Stimulated activated CD4-positive, alpha-beta T cell treated with anti-CD3 and anti-CD28 coated beads, TNF-alpha, amount 100 ng/mL, for 48 hours (primary cell): ENCODE results near the gene SLFNL1.
A peak's percentile ranks its signal among the peaks of the same experiment; 100 is the strongest.

Experiments used
- DNase-seq, 3 donors: peaks; one replicate each; pipeline ENCODE4 v3.0.0-alpha.2; 2020; ENCODE audit warnings: low read depth in 3 of 3

The SLFNL1 gene

DNA sequence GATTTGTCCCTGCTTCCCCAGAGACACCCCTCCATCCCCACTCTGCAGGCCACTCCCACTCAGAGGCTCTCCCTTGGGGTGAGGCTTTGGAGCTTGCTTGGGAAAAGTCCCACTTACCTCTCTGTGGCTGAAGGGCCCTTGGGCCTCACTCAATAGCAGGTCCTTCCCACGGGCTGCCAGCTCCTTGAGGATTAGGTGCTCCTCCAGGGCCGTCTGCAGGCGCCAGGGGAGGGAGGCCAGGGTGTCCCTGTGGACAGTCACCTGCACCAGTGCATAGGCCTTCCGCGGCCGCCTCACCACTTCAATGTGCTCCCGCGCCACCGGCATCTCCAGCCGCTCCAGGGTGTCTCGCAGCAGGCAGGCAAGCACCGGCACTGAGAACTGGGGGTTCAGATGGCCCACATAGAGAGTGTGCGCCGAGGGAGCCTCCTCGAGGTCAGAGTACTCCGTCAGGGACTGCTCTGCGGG lies 1.4 kb downstream of the SLFNL1 start:
- no peak for DNase-seq

DNA sequence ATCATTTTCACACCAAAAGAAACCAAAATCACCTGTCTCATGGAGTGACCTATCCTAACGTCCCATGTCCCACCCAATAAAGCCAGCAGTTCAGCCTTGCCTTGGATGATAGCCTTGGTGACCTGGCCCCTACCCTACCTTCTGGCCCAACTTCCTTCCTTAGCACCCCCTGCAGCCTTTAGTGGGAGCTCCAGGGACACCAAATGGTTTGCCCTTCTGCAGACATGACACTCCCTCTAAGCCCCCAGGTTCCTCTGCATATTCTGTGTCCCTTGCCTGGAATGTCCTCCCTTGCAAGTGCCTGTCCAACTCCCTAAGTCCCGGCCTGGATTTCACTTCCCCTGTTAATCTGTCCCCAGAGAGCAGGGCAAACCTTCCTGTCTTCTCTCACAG lies 2.2 kb downstream of the SLFNL1 start:
- DNase-seq = no peak

DNA sequence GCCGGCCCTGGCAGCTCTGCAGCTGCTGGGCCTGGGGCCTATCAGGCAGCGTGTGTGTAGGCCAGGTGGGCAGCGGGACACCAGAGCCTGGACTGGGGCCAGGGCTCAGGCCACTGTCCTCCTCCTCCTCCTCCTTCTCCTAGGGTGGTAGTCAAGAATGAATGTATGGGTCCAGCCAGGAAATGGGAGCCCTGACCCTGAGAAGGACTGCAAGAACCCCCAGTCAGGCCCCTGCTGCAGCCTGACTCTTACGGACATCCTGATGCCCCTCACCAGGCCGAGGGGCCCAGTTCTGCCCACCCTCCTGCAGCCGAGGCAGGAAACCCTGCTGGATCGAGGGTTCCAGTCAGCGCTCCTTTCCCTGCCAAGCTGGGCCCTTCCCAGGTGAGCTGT lies 3.5 kb downstream of the SLFNL1 start:
- DNase-seq = no peak

DNA sequence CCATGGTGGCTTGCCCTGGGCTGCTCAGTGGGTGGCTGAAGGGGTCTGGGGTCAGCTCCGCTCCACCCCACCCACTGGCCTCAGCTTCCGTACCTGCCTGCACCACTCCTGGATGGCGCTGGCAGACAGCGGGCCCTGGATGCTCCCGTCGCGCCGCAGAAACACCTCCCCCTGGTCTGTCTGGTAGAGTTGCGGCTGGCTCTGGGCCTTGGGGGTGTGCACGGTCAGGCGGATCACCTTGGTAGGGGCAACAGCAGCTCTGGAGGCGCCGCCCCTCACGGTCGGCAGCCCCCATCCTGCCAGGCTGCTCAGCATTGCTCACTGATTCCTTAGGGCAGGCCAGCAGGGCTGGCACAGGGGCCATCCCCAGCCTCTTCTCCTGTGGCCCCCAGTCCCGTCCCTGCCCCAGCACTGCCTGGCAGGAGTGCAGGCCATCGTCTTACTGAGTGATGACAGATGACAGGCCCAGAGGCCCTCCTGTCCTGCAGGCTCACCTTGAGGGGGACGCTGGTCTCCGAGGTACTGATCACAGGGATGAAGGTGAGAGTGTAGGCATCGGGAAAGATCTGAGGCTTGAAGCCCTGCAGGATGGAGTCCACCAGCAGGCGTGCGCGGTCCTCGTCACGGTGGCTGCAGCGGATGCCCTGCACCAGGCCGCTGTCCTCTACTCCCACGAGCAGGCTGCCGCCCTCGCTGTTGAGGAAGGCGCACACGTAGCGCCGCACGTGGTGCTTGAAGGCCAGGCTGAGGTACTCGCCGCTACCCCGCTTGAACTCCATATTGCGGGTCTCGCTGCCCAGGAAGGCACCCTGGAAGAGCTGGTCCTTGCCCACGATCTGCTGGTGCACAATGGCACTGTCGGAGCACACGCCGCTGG lies 4.1 kb downstream of the SLFNL1 start:
- DNase-seq = no peak

DNA sequence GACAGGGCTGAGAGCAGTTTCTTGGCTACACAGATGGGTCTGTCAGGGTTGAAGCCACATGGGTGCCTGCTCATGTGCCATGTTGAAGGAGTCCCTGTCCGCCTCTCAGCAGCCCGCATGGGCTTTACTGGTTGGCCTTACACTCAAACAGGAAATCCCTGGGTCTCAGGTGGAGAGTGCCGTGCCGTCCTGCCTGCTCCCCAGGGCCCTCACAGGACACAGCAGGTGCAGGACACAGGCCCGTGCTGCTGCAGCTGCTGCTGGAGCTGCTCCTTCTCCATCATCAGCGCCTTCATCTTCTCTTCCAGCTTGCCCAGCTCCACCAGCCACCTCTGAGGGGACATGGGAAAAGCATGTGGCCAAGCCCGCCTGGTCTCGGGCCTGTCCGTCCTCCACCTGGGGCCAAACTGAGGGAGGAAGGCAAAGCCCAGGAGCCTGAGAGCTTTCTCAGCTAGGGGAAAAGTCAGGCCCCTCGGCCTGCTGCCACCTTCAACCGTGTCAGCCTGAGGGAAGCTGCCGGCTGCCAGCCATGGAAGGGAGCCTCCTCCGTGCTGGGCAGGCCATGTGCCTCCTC lies 5.5 kb downstream of the SLFNL1 start:
- no peak for DNase-seq

DNA sequence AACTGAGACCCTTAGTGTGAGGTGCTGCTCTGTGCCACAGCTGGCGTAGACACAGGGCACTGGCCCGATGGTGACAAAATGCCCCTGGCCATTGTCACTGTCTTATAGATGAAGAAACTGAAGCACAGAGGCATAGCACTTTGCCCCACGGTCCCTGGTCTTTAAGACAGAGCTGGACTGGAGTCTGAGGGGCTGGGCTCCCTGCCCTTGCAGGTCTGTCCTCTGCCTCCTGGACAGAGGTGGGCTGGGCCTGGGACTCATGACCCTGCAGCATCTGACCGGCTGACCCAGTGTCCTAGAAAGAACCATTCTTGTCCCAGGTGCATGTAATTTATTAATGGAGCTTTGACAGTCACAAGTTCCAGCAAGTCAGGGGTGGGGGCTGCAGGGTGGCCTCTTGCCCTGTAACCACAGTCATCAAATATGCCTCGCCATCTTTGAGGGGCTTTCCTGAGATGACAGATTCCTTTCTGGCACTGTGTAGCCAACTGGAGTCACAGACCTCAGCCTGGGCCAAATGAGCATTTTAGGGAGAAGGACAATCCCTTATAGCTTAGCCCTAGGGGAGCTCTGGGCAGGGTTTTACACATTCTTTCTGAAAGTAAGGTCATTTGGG lies 6.1 kb downstream of the SLFNL1 start:
- no peak for DNase-seq

DNA sequence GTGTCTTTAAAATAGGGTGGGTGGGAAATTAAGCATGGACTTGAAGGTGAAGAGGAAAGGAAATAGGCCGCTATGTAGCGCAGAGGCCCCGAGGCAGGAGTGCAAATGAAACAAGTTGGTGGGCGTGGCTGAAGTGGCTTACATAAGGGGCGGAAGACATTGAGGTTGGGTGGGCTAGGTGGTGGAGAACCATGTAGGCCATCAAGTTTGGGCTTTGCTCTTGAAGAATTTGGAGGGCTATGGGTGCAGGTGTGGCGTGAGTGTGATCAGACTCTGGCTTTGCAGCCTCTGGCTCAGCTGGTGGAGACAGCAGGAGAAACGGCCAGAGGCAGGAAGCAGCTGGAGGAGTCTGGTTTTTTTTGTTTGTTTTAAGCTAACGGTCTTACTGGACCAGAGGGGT lies 6.7 kb downstream of the SLFNL1 start:
- DNase-seq = no peak

DNA sequence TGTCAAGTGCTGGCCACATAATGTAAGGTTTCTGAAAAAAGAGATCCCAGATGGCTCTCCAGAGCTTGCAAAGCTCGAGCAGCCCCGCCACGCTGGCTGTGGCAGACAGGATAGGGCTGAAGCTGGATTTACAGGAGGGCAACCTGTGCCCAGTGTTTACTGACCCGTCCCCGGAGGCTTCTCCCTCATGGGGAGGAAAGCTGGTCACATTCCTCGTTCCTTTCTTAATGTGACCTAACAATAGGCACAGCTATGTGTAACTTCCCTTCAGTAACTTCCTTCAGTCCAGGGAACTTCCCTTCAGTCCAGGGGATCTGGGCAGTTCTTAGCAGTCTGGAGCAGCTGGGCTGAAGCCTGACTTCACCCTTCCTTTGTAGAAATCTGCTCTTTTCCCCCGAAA lies 7.7 kb downstream of the SLFNL1 start:
- DNase-seq = no peak

DNA sequence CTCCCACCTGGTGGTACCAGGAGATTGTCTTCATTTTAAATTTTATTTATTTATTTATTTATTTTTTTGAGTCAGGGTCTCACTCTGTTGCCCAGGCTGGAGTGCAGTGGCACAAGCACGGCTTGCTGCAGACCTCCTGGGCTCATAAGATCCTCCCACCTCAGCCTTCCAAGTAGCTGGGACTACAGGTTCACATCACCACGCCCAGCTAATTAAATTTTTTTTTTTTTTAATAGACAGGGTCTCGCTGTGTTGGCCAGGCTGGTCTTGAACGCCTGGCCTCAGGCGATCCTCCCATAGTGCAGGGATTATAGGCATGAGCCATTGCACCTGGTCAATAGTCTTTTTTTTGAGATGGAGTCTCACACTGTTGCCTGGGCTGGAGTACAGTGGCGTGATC lies 8.5 kb downstream of the SLFNL1 start:
- DNase-seq = no peak

DNA sequence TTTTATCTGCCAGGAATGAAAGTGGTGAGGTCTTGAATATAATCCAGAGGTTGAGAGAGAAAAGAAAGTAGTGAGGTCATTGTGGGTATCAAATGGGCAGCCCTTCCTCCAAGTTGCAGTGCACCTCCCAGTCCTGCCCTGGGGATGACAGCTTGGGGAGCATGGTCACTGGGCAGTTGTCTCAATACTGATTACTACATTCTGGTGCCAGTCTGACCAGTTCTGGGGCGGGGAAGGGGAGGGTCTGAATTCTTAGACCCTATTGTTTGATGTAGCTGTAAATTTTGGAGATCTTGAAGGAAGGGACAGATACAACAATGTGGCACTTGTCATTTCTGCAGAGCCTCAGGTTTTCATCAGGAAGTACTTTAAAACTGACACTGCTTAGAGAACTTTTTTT lies 11.2 kb downstream of the SLFNL1 start:
- DNase-seq = no peak

DNA sequence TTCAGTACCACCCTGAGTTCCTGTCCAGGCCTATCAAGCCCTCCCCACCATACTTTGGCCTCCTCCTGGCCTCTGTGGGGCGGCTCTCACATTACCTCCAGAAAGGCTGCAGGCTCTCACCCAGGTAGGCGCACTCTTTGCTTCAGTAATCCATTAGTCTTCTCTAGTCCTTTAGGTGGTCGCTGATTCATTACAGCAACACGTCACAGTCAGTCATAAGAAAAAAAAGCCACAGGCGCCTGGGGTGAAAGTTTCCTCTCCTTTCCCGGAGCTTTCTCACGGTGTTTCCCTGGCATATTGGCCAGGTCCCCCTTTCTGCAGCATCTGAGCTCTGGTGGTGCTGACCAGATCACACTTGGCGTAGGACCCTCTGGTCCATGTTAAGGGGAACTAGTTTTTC lies 12.1 kb downstream of the SLFNL1 start:
- DNase-seq = no peak

DNA sequence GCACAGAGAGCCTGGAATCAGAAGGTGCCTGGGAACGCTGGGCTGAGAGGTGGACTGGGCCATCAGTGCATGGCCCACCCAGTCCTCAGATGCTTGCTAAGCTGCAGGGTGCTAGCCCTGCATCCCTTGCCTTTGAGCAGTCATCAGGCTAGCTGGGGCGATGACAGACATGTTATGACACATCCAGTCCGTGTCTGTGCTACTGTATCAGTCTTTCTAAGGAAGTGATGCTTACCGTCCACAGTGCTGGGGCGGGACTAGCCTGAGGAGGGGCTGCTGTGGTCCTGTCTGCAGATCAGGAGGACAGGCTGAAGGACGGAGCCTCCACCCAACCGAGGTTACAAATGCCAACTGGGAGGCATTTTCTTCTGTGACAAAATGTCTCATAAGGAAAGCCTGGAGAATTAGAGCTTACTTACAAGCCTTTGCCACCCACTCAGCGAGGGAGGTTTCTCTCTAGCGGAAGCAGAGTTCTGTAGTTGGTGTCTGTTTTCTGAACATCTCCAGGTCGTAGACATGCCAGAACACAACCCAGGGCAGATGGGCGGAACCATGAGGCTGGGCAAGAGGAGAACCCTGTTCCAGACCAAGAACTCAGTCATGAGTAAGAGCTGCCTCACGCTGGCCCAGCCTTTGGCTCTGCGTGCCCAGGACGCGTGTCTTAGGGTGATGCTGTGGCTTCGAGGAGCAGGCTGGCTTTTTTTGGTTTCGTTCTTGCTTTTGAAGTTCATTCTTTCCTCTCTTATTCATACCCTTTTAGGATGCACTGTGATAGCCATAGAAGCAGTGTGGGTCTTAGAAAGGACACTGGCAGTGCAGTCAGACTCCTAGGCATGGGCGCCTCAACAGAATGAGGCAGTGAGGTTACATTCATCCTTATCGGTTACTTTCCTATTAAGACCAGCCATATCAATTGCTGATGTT lies 14.3 kb downstream of the SLFNL1 start:
- DNase-seq = no peak

DNA sequence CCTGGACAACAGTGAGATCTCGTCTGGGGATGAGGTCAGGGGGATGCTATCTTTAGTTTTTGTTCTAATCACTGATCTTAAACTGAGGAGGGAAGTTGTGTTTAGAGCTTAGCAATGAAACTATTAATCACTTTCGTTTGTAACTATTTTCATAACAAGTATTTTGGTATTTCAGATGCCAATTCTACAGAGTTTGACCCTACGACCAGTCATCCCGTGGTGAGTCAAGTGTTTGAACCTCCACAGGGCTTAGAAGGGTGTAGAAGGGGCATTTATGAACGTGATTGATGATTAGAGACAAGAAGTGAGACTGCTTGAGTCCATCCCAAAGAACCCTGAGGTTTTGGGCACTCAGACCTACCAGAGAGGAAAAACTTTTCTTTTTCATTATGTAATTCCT lies 15.6 kb downstream of the SLFNL1 start:
- DNase-seq = no peak

DNA sequence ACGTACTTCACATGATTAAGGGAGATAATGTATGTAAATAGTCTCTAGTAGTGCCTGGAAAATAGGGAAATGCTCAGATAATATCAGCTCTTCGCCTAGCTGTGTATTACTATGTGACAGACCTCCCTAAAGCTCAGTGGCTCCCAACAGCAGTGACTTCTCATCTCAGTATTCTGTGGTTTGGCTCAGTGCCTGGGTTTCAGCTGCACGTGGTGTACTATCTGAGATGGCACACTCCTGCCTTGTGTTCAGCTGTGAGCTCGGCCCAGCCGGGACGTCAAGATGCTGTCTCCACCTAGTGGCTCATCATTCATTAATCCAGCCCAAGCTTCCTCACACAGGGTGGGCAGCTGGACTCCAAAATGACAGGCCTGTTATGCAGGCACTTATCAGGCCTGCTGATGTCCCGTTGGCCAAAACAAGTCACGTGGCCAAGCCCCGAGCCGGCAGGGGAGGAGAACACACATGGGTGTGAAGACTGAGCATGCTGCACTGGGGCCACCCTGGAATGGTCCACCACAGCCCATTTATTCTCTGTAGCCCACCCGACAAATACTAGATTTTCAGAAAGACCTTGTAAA lies 17.8 kb downstream of the SLFNL1 start:
- peak; percentile 75 to 89 (median 84) for DNase-seq

DNA sequence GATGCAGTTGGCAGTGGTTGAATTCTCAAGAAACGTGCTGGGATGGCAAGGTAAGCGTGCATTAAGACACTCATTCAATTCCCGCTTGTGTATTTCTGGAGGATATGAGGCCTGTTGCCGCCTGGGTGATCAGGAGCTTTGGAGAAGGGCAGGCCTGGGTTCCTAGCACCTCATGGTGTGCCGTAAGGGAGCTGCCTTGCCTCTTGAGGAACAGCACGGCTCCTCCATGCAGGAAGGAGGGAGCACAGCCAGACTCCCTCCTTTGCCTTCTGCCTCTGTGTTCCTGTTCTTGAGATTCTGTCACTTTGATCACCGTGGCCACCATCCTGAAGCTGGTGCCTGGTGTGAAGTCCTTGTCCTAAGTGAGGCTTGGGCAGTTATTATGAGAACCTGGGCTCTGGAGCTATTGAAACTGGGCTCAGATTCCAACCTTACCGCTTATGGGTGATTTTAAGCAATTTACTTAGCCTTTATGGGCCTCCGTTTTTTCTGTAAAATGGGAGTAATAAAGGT lies 18.3 kb downstream of the SLFNL1 start:
- no peak for DNase-seq

DNA sequence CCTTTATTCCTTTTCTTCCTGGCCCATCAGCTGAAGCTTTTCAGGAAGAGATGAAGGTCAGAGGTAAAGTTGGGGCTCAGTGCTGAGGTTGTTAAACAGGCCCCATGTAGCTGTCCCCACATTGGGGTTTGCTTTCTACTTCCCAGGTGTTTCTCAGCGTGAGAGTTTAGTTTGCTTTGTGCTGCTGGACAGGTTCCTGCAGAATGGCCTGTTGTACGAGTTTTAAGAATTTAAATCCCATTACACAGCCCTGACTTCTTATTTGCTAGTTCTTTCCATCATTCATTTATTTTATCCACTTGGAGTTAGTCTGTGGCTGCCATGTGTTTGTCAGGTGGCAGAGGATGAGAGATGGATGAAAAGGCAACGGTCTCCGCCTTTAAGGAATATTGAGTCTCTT lies 22.9 kb downstream of the SLFNL1 start:
- DNase-seq = no peak

DNA sequence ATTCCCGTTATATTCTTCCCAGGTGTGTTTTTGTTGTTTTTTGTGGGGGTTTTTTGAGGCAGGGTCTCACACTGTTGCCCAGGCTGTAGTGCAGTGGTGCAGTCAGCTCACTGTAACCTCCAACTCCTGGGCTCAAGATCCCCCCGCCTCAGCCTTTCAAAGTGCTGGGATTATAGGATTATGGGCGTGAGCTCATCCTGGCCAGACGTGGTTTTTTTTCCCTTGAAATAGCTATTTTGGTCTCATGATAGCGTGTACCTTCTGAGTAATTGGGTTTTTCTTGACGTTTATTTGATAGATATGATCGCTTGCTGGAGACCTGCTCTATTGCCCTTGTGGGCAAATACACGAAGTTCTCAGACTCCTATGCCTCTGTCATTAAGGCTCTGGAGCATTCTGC lies 24.4 kb downstream of the SLFNL1 start:
- no peak for DNase-seq

DNA sequence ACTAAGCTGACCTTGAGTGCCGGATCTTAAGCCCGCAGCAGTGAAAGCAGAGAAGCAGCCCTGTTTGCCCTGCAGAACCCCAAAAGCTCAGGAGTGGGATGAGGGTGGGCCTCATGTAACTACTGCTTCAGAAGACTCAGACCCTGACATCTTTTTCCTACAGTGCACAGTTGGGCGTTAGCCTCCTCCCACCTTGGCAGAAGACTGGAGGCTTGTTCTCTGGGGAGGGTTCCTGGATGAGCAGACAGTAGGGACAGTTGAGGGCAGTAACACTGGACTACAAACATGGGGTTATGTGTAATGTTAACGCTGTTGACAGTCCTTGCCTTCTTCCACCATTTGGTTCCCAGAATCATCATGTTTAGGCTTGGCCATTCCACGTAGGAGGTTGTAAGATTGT lies 32.5 kb downstream of the SLFNL1 start:
- no peak for DNase-seq

DNA sequence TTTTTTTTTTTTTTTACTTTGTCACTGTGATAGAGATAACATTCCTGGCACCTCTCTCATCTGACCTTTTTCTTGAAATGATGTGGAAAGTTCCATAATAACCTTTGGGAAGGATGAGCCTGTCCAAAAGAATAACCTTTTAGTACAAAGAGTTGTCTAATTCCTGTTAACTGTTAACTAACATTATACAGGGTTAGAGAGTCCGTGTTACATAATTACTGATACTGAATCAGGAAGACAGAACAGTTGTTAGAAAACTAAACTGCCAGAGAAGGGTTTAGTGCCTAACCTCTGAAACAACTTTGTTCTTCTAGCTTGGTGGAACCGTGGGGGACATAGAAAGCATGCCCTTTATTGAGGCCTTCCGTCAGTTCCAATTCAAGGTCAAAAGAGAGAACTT lies 33.2 kb downstream of the SLFNL1 start:
- no peak for DNase-seq

DNA sequence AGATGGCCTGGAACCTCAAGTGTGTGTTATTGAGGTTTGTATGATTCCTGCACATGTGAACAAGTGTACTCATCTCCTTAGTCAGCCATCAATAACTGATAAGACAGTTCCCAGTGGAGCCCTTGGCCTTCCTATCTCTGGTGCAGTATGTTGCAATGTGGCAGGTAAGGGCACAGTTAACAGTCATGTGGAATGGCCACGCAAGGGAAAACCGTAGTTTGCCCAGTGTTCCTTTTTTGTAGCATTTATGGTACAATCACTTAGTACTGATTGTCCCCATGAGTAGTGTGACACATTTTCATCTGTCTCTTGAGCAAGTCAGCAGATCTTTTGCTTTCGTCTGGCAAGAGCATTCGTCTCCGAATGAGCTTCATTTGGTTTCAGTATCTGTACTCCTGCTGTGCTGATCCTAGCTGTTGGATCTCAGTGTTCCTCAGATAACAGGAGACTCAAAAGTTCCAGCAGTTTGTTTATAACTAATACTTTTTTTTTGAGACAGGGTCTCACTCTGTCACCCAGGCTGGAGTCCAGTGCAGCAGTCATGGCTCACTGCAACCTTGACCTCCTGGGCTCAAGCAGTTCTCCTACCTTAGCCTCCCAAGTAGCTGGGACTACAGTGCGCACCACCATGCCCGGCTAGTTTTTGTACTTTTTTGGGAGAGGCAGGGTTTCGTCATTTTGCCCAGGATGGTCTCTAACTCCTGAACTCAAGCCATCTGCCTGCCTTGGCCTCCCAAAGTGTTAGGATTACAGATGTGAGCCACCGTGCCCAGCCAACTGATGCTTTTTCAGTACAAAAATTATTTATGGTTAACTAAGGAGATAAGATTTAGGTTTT lies 33.9 kb downstream of the SLFNL1 start:
- no peak for DNase-seq

DNA sequence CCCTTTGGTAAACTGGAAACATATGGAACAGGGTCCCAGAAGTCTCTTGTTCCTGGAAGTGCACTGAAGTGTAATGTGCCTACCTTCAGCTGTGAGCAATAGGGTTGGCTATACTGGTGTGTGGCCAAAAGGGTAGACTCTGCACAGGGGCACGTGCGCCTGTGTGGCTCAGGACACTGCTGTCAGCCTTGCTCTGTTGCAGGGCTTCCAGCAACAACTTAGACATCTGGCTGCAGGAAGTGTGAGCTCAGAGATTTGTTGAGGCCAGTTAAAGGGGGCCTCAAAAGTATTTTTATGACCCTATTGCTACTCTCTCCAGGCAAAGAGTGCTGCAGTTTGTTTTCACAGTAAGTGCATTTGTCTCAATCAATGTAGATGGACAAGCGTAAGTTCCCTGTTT lies 34.6 kb downstream of the SLFNL1 start:
- DNase-seq = no peak
